NCI-H2107 (cell line): Measurements from ENCODE around the gene MTM1.

Source experiments
- DNase-seq: peaks from one replicate; lab custom pipeline; 2025; lab: John Stamatoyannopoulos, UW

MTM1 gene

DNA sequence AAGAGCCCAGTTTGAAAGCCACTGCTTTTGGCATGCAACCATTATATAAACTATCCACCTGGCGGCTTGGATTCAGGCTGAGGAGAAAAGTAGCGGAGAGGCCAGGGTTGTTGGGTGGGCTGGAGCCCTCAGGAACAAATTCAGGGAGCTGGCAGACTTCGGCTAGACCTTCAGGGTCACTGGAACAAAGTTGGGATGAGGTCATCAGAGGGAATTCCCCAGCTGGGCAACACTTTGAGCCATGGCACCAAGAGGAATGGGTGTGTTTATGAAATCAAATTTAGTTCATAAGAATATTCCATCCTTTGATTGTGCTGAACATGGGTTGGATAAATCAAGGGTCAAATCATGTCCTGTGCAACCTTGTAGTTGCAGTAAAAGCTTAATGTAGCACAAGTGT lies 146.8 kb downstream of the MTM1 start:
- DNase-seq: no peak

DNA sequence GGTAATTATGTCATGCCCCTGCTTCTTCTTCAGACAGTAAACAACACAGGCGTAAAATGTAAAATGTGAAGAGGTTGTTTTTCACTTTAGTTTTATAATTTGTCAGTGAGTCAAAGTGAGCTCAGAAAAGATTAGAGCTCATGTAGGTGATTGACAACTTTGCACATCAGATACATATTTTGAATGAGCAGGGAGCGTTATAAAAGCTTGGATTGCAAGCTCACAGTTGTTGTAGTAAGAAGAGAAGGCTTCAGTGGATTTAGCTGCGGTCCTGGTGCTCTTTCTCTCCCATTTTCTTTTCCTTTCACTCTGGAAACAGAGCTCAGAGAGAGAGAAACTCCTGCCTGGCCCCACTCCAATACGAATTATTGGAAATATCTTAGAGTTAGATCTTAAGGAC lies 151.2 kb downstream of the MTM1 start:
- DNase-seq: no peak
